Pancreas (tissue), 10 donors: ENCODE results near the gene HIBCH. TPM values are rescaled to one million over a fixed set of nuclear protein-coding genes. Genes with fewer than 3 reads are reported as not detected.
A peak's percentile ranks its signal among the peaks of the same experiment; 100 is the strongest.

Experiments used
- ATAC-seq, 4 donors: fragments of 200-7000 bp; cut with Tn5 transposase; one replicate each; pipeline versions ENCODE4 v1.8.0 to v1.9.1; 2020; ENCODE audit warnings: mild to moderate bottlenecking in 4 of 4, moderate library complexity in 4 of 4
- DNase-seq, 6 donors: peaks; one replicate each; pipeline ENCODE4 v3.0.0-alpha.2; 2020
- FAIRE-seq: peaks from 2 replicates; lab custom pipeline; 2012; peaks lifted over from hg19 to GRCh38; lab: Jason Lieb, UNC
- H3K27ac ChIP-seq, 4 donors: fragments of 200-600 bp; sonication (generic); 1 replicate in 3 of 4; 2 replicates in 1 of 4; pipeline versions ENCODE4 v1.5.0 to v1.8.0; 2020
- H3K27me3 ChIP-seq, 4 donors: fragments of 200-600 bp; one replicate each; pipeline ENCODE4 v1.8.0; 2021
- H3K36me3 ChIP-seq, 3 donors: fragments of 200-600 bp; sonication (generic) in 1 of 3; one replicate each; pipeline versions ENCODE4 v1.5.0 to v1.8.0; 2020 to 2021
- H3K4me1 ChIP-seq, 3 donors: fragments of 200-600 bp; one replicate each; pipeline ENCODE4 v1.8.0; 2021
- H3K4me3 ChIP-seq, 4 donors: fragments of 200-600 bp; sonication (generic) in 2 of 4; one replicate each; pipeline versions ENCODE4 v1.5.0 to v1.8.0; 2020 to 2021
- H3K9me3 ChIP-seq, 4 donors: fragments of 200-600 bp; one replicate each; pipeline ENCODE4 v1.8.0; 2021
- CTCF ChIP-seq, 4 donors: fragments of 200-600 bp; sonication (generic) in 3 of 4; IDR thresholded peaks; one replicate each; pipeline versions ENCODE4 v1.5.0 to v1.8.0; 2021; ENCODE audit warnings: antibody characterized with exemption in 4 of 4
- WGBS, 2 donors: extraction: QIAGEN DNeasy Blood & Tissue Kit; methylation state at CpG; one replicate each; pipeline ENCODE4 v1.1.7; 2013; 5-methylcytosine and 5-hydroxymethylcytosine counted together
- intact Hi-C, 3 donors: fragments of 100-400 bp; cut with DNase I; formaldehyde crosslinking; loops; one replicate each; pipeline versions ENCODE4 v1.11.1 to v1.14.2; 2022
- polyA plus RNA-seq, 2 donors: library from polyadenylated mRNA; stranded (reverse); fragments of 200-250 nt; gene quantifications; one replicate each; pipeline ENCODE4 v1.2.3, GENCODE V29; 2013
- total RNA-seq, 6 donors: library from RNA; stranded (reverse); fragmentation: NEBNext Ultra II Directional in 4 of 6; extraction: Animal tissue kit (Norgen Biotek cat#: 25700) in 4 of 6; gene quantifications; one replicate each; pipeline versions ENCODE4 v1.2.1 to v1.2.4, GENCODE V29; 2021 to 2023
- donor health status: healthy with polysubstance abuse.
- donor health status: DM: no; HTN: no; CAD: no; lungs with moderate emphysema.
- donor health status: DM: no; HTN: no; CAD: no.
- donor health status: control.
- donor health status: control.
- donor health status: Bipolar disorder and iron deficiency.
- donor health status: DM: yes; HTN: yes; CAD: no.
- donor health status: DM: no; HTN: no; CAD: no.
- donor health status: DM: no; HTN: no; CAD: no.
- donor health status: DM: yes; HTN: yes; CAD: no.

The HIBCH gene
- total and polyA plus RNA-seq, 8 donors: 7.6 to 29.3 (median 21.1) TPM

DNA sequence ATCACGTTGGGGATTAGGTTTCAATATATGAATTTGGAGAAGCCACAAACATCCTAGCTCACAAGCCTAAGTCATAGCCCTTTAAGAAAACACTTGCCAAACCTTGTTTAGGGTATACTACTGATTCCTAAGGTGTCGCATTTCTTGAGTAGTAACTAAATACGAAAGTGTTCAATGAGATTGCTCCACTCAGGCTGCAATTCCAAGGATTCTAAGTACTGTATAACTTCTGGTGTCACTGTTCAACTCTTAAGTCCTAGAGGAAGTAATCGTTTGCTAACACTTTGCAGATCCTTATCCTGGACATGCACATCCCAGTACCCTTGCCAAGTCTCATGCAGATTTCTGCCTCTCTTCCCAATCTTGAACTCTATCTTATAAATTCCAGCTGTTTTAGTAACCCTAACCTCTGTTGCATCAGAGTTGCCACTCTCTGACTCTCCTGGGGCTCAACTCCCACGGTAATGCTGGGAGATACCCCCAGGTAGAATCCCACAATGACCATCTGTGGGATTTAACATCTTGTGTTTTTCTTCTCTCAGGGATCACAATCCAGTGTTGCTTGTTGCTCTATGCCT, 122.4 kb downstream of the HIBCH start:
- TF ChIP-seq CTCF (IDR thresholded peaks at IDR 0.05): no peak
- H3K4me3 ChIP-seq: no peak overlapping the region
- intact Hi-C loops: no loop called here
- H3K27me3 ChIP-seq: no peaks in the 10 kb centered on the region
- ATAC-seq (no peak), FAIRE-seq (no peak), DNase-seq (no peak)
- H3K27ac ChIP-seq: no peak overlapping the region
- H3K9me3 ChIP-seq: no peaks in the 10 kb centered on the region
- peaks cover 0 to 6% (median 0%) of the 10 kb centered on the region in 3 donors for H3K4me1 ChIP-seq
- peaks cover 0 to 3% (median 0%) of the 10 kb centered on the region in 3 donors for H3K36me3 ChIP-seq
- 76 to 80% methylated on average over 5 of the region's 5 CpGs for WGBS, 2 donors

GRCh38 chr2:190190507-190191162, 129.0 kb downstream of the HIBCH start:
- intact Hi-C loops: no loop called here
- no peak for TF ChIP-seq CTCF (IDR thresholded peaks at IDR 0.05)
- no peaks in the 10 kb centered on the region for H3K9me3 ChIP-seq
- H3K4me3 ChIP-seq: no peak overlapping the region
- H3K27me3 ChIP-seq: no peaks in the 10 kb centered on the region
- ATAC-seq (no peak), FAIRE-seq (no peak), DNase-seq (no peak)
- no peaks in the 10 kb centered on the region for H3K36me3 ChIP-seq
- H3K4me1 ChIP-seq: no peaks in the 10 kb centered on the region
- H3K27ac ChIP-seq: no peak overlapping the region
- 96 to 100% methylated on average over 3 of the region's 3 CpGs for WGBS, 2 donors

DNA sequence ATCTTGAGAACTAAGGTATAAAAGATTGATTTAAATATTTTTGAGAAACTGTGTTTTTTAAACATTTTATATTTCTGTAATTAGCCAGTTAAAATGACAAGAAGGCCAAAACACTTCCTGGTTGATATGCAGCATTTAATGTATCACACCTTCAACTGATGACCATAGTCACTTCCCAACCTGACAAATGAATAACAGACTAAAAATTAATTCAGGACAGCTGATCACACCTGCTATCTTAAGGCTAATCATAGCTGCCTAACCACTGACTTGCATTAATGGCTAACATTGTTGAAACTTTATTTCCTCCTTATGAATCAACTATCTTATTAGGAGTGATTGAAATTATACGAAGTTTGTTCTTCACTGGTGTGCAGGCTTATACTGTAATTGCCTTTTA, 131.3 kb downstream of the HIBCH start:
- WGBS, 2 donors: 69% methylated on average over 1 of the region's 1 CpG
- H3K4me1 ChIP-seq: peaks cover 0 to 1% (median 0%) of the 10 kb centered on the region in 3 donors
- DNase-seq: no peak
- no peaks in the 10 kb centered on the region for H3K27me3 ChIP-seq
- H3K36me3 ChIP-seq: no peaks in the 10 kb centered on the region
- H3K9me3 ChIP-seq: no peaks in the 10 kb centered on the region
- H3K27ac ChIP-seq: no peak overlapping the region
- no peak for TF ChIP-seq CTCF (IDR thresholded peaks at IDR 0.05)
- no peak overlapping the region for H3K4me3 ChIP-seq
- no peak for FAIRE-seq
- no peak for ATAC-seq
- intact Hi-C loops: no loop called here

DNA sequence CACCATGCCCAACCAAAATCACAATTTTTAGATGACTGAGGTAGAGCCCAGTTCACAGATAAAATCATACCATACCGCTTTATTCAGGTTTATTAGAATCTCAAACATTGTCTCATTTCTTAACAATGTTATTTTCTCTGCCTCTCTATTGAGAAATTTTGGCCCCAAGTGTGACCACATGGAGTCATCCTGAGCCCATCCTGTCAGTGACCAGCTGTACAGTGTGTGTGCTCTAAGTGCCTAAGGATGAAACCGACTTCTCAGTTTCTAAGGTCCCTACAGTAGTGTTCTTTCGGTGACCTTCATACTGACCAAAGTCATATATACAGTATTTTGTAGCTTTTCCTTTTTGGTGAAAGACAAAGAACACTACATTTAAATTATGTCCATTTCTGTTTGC, 133.4 kb downstream of the HIBCH start:
- FAIRE-seq (no peak), ATAC-seq (no peak), DNase-seq (no peak)
- H3K27me3 ChIP-seq: no peaks in the 10 kb centered on the region
- H3K4me1 ChIP-seq: peaks cover 0 to 13% (median 0%) of the 10 kb centered on the region in 3 donors
- 95 to 98% methylated on average over 3 of the region's 3 CpGs for WGBS, 2 donors
- H3K9me3 ChIP-seq: no peaks in the 10 kb centered on the region
- no peaks in the 10 kb centered on the region for H3K36me3 ChIP-seq
- no peak overlapping the region for H3K4me3 ChIP-seq
- no peak overlapping the region for H3K27ac ChIP-seq
- intact Hi-C loops: no loop called here
- TF ChIP-seq CTCF (IDR thresholded peaks at IDR 0.05): no peak

DNA sequence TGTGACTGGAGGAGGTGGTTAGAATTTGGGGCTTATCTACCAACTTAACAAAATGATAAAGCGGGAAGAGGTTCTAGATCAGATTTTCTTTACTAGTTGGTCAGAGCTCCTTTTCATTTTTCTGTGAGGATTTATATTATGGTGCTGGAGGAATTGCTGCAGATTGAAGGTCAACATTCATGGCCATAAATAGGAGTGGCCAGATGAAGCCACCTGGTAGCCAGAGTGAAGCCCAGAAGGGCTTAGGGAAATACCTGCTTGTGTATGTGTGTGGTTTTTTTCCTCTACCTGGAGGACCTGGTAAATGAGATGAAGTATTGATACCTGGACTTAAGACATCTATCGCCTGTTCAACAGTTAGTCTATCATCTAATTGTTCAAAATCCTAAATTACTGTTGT, 134.2 kb downstream of the HIBCH start:
- peak in 1 of 4 donors; percentile 10 for ATAC-seq
- TF ChIP-seq CTCF (IDR thresholded peaks at IDR 0.05): no peak

More for the DNA sequence above, 134.2 kb downstream of the HIBCH start:
- DNase-seq: no peak
- no peak for FAIRE-seq
- no peaks in the 10 kb centered on the region for H3K36me3 ChIP-seq
- no peaks in the 10 kb centered on the region for H3K27me3 ChIP-seq
- H3K4me1 ChIP-seq: peaks cover 0 to 13% (median 0%) of the 10 kb centered on the region in 3 donors
- no peak overlapping the region for H3K27ac ChIP-seq
- no peak overlapping the region for H3K4me3 ChIP-seq
- 95 to 97% methylated on average over 2 of the region's 2 CpGs for WGBS, 2 donors
- H3K9me3 ChIP-seq: no peaks in the 10 kb centered on the region
- intact Hi-C loops: no loop called here
